ENCODE data around the gene NOCT. TPM values are rescaled to one million over a fixed set of nuclear protein-coding genes. Genes with fewer than 3 reads are reported as not detected.

Gene NOCT
- polyA plus RNA-seq, 1 donor (not counting 4 experiments of a cell fraction or from before 2014, with no cell fraction given) = 12.6 TPM

DNA sequence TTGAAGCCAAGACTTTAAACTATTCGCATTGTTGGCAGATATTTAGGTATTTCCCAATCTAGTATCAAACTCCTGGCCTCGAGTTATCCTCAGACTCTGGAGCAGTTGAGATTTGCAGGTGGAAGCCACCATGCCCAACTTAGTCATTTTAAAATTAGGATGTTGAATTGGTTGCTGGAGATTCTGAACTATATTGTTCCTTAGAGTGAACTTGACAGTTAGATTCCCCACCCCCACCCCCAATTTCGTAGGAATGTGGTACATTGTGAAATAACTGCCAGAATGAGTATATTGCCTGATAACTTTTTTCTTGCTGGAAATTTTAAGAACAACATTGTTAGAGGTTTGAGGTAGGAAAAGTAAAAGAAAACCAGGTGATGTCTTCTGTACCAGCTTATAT, 2.3 kb downstream of the NOCT start:
- H3K27me3 ChIP-seq (ENCODE audit: control insufficient read depth, extremely low read depth, insufficient read depth, low read length) = no peaks in the 10 kb centered on the region
- H3K4me2 ChIP-seq (ENCODE audit: control insufficient read depth, extremely low read depth, insufficient read depth, low read depth, low read length) = peak overlapping the region; percentile 88
- H3K27ac ChIP-seq (ENCODE audit: control insufficient read depth, insufficient read depth, low read length) = peak overlapping the region; percentile 31
- dilution Hi-C loops (cut with MboI; ENCODE audit: extremely low pct_ligation_motif_present, low sequenced_read_pairs) = no loop called here
- H3K9ac ChIP-seq (ENCODE audit: control insufficient read depth, extremely low read depth, insufficient read depth, low read length) = peak overlapping the region; percentile 44
- H3K79me2 ChIP-seq (ENCODE audit: control insufficient read depth, insufficient read depth, low read length) = peaks cover 70% of the 10 kb centered on the region
- peaks cover 4 to 5% of the 10 kb centered on the region in 2 experiments for H3K36me3 ChIP-seq (ENCODE audit: control insufficient read depth in 2 of 2, extremely low read depth in 1 of 2, insufficient read depth in 2 of 2, low read length in 2 of 2)
- DNase-seq (ENCODE audit: low read depth, low spot score) = no peak
- peaks cover 37% of the 10 kb centered on the region for H3K4me1 ChIP-seq (ENCODE audit: control insufficient read depth, extremely low read depth, insufficient read depth, low read length)
- H4K20me1 ChIP-seq (ENCODE audit: control insufficient read depth, extremely low read depth, insufficient read depth, low read length) = peaks cover 11% of the 10 kb centered on the region
- H3K9me1 ChIP-seq (ENCODE audit: control insufficient read depth, extremely low read depth, insufficient read depth, low read length) = peaks cover 7% of the 10 kb centered on the region
- no peaks in the 10 kb centered on the region for H3K9me3 ChIP-seq (ENCODE audit: control insufficient read depth, low read depth, low read length)
- peak overlapping the region; percentile 32 to 63 (median 58) for H3K4me3 ChIP-seq (ENCODE audit: control insufficient read depth in 2 of 3, extremely low read depth in 1 of 3, insufficient read depth in 2 of 3, low read depth in 1 of 3, low read length in 3 of 3)
- no peak for FAIRE-seq
- no peak overlapping the region for H2AFZ ChIP-seq (ENCODE audit: control insufficient read depth, low read length)
- no peak for TF ChIP-seq EZH2 (IDR thresholded peaks at IDR 0.05; ENCODE audit: low read length)
- TF ChIP-seq, protein P1, sequence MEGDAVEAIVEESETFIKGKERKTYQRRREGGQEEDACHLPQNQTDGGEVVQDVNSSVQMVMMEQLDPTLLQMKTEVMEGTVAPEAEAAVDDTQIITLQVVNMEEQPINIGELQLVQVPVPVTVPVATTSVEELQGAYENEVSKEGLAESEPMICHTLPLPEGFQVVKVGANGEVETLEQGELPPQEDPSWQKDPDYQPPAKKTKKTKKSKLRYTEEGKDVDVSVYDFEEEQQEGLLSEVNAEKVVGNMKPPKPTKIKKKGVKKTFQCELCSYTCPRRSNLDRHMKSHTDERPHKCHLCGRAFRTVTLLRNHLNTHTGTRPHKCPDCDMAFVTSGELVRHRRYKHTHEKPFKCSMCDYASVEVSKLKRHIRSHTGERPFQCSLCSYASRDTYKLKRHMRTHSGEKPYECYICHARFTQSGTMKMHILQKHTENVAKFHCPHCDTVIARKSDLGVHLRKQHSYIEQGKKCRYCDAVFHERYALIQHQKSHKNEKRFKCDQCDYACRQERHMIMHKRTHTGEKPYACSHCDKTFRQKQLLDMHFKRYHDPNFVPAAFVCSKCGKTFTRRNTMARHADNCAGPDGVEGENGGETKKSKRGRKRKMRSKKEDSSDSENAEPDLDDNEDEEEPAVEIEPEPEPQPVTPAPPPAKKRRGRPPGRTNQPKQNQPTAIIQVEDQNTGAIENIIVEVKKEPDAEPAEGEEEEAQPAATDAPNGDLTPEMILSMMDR (optimal IDR thresholded peaks at IDR 0.05 in 1 of 3, IDR thresholded peaks at IDR 0.05 in 1 of 3, conservative IDR thresholded peaks at IDR 0.05 in 1 of 3; ENCODE audit: extremely low read depth in 1 of 3, insufficient read depth in 2 of 3, low read length in 3 of 3) = no peak

DNA sequence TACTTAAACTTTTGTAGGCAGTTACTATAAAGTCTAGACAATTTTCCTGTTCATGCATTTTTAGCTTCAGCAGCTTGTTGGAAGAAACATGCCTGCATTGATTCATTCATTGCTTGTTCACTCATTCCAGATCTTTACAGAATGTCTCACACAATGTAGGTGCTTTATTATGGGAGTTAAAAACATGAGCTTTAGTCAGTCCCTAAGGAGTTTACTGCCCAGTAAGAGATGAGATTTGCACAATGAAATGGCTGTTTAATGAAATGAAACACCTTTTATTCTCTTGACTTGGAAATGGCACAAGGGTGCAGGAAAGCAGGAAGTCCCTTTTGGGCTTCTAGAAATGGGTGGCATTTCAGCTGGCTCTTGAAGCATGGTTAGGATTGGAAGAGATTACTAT, 2.9 kb downstream of the NOCT start:
- peaks cover 34% of the 10 kb centered on the region for H3K4me1 ChIP-seq (ENCODE audit: control insufficient read depth, extremely low read depth, insufficient read depth, low read length)
- H3K79me2 ChIP-seq (ENCODE audit: control insufficient read depth, insufficient read depth, low read length) = peaks cover 76% of the 10 kb centered on the region
- H4K20me1 ChIP-seq (ENCODE audit: control insufficient read depth, extremely low read depth, insufficient read depth, low read length) = peaks cover 11% of the 10 kb centered on the region
- peaks cover 5% of the 10 kb centered on the region in 2 experiments for H3K36me3 ChIP-seq (ENCODE audit: control insufficient read depth in 2 of 2, extremely low read depth in 1 of 2, insufficient read depth in 2 of 2, low read length in 2 of 2)
- dilution Hi-C loops (cut with MboI; ENCODE audit: extremely low pct_ligation_motif_present, low sequenced_read_pairs) = no loop called here
- peak overlapping the region; percentile 31 for H3K27ac ChIP-seq (ENCODE audit: control insufficient read depth, insufficient read depth, low read length)
- no peak for TF ChIP-seq EZH2 (IDR thresholded peaks at IDR 0.05; ENCODE audit: low read length)
- TF ChIP-seq, protein P1 (optimal IDR thresholded peaks at IDR 0.05 in 1 of 3, IDR thresholded peaks at IDR 0.05 in 1 of 3, conservative IDR thresholded peaks at IDR 0.05 in 1 of 3; ENCODE audit: extremely low read depth in 1 of 3, insufficient read depth in 2 of 3, low read length in 3 of 3) = no peak
- no peak overlapping the region for H3K9ac ChIP-seq (ENCODE audit: control insufficient read depth, extremely low read depth, insufficient read depth, low read length)
- H3K9me3 ChIP-seq (ENCODE audit: control insufficient read depth, low read depth, low read length) = no peaks in the 10 kb centered on the region
- DNase-seq (ENCODE audit: low read depth, low spot score) (no peak), FAIRE-seq (no peak)
- peaks cover 7% of the 10 kb centered on the region for H3K9me1 ChIP-seq (ENCODE audit: control insufficient read depth, extremely low read depth, insufficient read depth, low read length)
- no peak overlapping the region for H2AFZ ChIP-seq (ENCODE audit: control insufficient read depth, low read length)
- peak overlapping the region; percentile 88 for H3K4me2 ChIP-seq (ENCODE audit: control insufficient read depth, extremely low read depth, insufficient read depth, low read depth, low read length)
- H3K4me3 ChIP-seq (ENCODE audit: control insufficient read depth in 2 of 3, extremely low read depth in 1 of 3, insufficient read depth in 2 of 3, low read depth in 1 of 3, low read length in 3 of 3) = peak overlapping the region; percentile 32 to 63 (median 58)
- H3K27me3 ChIP-seq (ENCODE audit: control insufficient read depth, extremely low read depth, insufficient read depth, low read length) = no peaks in the 10 kb centered on the region

All from keratinocyte (primary cell).